GM10248 (cell line): Measurements from ENCODE around the gene VSNL1.

Experiments used
- CTCF ChIA-PET: fragments of 300-600 bp; sonication (Branson Sonifier 250); formaldehyde crosslinking; extraction: SDS; loops from one replicate; lab custom pipeline; 2021; ENCODE audit warnings: antibody characterized with exemption; lab: Yijun Ruan, JAX
- POLR2A ChIA-PET: fragments of 350-650 bp; sonication (Branson Sonifier 250); formaldehyde crosslinking; extraction: SDS; loops from one replicate; lab custom pipeline; 2020; ENCODE audit warnings: antibody characterized with exemption; lab: Yijun Ruan, JAX
- DNase-seq: peaks from one replicate; pipeline ENCODE4 v3.0.0; 2012; ENCODE audit errors: extremely low spot score
- TF ChIP-seq, protein P1 (sequence below): IDR thresholded peaks from 2 replicates; pipeline ENCODE4 v1.5.1; 2012; ENCODE audit warnings: mild to moderate bottlenecking, low read depth; ENCODE audit errors: extremely low read depth, missing control alignments, control extremely low read depth

VSNL1 gene

DNA sequence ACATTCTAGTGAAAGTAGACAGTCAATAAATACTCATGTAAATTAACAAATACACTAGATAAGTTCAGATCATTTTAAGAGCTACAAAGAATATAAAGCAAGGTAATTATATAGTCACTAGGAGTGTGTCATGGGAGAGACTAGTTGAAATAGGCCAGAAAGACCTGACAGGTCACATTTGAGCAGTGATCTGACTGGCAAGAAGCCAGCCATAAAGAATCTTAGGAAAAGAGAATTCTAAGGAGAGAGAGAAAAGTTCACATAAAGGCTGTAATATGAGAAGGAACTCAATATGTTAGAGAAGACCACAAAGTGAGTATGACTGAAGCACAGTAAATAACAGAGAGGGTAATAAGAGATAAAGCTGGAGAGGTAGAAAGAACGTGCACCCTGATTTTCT, 31.2 kb downstream of the VSNL1 start:
- ChIA-PET POLR2A (no interaction called here), CTCF (interaction anchor here (2.0 kb wide), 1 partner anchor 262 kb away, joined by 5 read pairs; no protein-coding TSS in a partner anchor)
- no peak for DNase-seq
- TF ChIP-seq, protein P1, sequence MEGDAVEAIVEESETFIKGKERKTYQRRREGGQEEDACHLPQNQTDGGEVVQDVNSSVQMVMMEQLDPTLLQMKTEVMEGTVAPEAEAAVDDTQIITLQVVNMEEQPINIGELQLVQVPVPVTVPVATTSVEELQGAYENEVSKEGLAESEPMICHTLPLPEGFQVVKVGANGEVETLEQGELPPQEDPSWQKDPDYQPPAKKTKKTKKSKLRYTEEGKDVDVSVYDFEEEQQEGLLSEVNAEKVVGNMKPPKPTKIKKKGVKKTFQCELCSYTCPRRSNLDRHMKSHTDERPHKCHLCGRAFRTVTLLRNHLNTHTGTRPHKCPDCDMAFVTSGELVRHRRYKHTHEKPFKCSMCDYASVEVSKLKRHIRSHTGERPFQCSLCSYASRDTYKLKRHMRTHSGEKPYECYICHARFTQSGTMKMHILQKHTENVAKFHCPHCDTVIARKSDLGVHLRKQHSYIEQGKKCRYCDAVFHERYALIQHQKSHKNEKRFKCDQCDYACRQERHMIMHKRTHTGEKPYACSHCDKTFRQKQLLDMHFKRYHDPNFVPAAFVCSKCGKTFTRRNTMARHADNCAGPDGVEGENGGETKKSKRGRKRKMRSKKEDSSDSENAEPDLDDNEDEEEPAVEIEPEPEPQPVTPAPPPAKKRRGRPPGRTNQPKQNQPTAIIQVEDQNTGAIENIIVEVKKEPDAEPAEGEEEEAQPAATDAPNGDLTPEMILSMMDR: no peak

DNA sequence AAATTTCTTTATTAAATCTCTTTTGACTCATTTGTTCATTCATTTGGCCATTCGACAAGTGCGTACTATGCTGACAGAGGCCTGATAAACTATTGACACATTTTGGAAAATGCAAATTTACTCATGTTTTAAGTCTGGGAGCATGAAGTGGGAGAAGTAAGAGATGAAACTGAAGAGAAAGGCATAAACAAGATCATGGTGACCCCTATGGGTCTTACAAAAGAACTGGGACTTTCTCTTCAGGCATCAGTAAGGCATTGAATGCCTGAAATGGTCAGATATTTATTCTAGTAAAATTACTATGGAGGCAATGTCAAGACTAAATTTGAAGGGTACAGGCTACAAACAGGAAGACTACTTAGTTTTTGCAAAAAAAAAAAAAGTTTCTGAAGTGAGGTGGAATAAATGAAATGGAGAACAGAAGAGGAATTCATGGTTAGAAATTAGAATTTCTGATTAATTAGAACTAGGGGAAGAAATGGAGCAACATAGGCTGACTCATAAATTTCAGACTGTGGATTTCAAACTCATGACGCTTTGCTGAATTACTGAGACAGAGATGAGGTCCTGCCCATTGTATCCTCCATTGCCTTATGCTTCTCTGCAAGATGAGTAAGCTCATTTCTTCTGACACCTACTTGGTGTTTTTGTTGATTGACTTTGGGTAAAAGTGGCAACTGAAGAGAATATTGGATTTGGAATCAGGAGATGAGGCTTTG, 32.7 kb downstream of the VSNL1 start:
- DNase-seq: no peak
- ChIA-PET CTCF (interaction anchor here (0.6 to 1.8 kb wide), 7 partner anchors 8 to 247 kb away, joined by 3 to 7 read pairs (median 3); no protein-coding TSS in a partner anchor), POLR2A (no interaction called here)
- TF ChIP-seq, protein P1: no peak

GRCh38 chr2:17573804-17574175, 33.3 kb downstream of the VSNL1 start:
- ChIA-PET POLR2A (no interaction called here), CTCF (interaction anchor here (0.9 to 1.8 kb wide), 5 partner anchors 11 to 98 kb away, joined by 3 to 7 read pairs (median 3); no protein-coding TSS in a partner anchor)
- DNase-seq: no peak
- TF ChIP-seq, protein P1: no peak

GRCh38 chr2:17574406-17575073, 34.0 kb downstream of the VSNL1 start:
- ChIA-PET POLR2A (no interaction called here), CTCF (interaction anchor here (0.9 to 1.8 kb wide), 5 partner anchors 12 to 97 kb away, joined by 3 to 7 read pairs (median 3); no protein-coding TSS in a partner anchor)
- TF ChIP-seq, protein P1: no peak
- no peak for DNase-seq

- DNase-seq: no peak
- TF ChIP-seq, protein P1: no peak
- CTCF ChIA-PET: no interaction called here
- POLR2A ChIA-PET: no interaction called here
Observed at GRCh38 chr2:17576802-17577201, 36.3 kb downstream of the VSNL1 start.

DNA sequence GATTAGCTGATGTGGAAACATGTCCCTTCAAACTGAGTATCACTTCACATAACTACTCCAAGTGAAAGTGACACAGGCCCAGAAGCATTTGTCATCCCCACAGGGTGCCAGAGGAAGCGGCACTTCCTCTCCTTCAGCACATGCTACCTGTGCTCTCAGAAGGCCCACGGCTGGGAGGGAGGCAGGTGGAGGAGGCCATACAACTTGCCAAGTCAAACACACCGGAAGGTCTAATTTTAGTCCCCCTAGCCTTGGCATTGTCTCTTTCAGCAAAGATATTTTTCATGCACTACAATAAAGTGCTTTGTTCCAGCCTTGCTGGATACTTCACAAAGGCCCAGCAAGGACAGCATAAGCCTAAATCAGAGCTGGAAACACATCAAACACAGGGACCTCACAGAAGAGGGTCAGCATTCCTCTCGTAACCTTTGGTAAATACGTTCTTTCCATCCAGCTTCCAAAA, 38.0 kb downstream of the VSNL1 start:
- DNase-seq: peak; percentile 20
- ChIA-PET POLR2A (no interaction called here), CTCF (interaction anchor here (1.3 kb wide), 1 partner anchor 15 kb away, joined by 4 read pairs; no protein-coding TSS in a partner anchor)
- TF ChIP-seq, protein P1: no peak
